Loucy (cell line): ENCODE results near the gene SDK2.

Experiments
- EZH2phosphoT487 ChIP-seq: fragments of 200-600 bp; IDR thresholded peaks from 2 replicates; pipeline ENCODE4 v1.6.1; 2018; ENCODE audit warnings: antibody characterized with exemption, mild to moderate bottlenecking, moderate library complexity, borderline replicate concordance
- TF ChIP-seq, protein P1 (sequence below): fragments of 200-600 bp; sonication (generic); conservative IDR thresholded peaks from 2 replicates; pipeline ENCODE4 v1.5.1; 2014; ENCODE audit warnings: mild to moderate bottlenecking, antibody characterized with exemption, low read length

DNA sequence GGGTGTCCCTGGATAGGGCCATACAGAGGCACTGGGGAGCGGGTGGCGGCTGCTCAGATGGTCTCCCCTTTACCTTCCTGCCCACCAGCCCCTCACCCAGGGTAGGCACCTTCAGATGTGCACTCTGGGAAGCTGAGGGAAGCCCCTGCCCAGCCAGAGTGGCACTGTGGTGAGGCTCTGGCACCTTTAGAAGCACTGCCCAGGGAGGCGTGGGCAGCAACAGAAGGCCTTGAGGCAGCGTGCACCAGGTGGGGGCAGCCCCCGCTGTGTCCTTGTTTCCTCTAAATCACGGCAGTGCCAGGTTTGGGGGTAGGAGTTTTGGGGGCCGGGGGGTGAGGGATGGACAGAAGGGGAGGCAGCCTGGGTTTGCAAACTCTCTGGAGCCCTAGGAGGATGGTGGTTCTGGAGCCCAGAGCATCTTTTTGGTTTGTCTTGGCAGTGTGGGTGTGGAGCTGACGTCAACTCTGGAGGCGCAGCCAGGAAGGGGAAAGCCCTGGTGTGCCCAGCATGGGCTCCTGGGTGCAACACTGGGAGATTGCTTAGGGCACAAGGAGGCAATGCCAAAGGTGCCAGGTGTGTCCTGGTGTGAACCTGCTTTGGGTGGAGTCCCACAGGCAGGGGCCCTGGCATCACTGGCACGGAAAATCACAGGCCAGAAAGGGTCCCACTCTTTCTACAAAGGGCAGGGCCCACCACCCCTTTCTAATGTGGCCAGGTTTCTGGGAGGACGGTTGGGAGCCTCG, 309.3 kb downstream of the SDK2 start:
- TF ChIP-seq, protein P1, sequence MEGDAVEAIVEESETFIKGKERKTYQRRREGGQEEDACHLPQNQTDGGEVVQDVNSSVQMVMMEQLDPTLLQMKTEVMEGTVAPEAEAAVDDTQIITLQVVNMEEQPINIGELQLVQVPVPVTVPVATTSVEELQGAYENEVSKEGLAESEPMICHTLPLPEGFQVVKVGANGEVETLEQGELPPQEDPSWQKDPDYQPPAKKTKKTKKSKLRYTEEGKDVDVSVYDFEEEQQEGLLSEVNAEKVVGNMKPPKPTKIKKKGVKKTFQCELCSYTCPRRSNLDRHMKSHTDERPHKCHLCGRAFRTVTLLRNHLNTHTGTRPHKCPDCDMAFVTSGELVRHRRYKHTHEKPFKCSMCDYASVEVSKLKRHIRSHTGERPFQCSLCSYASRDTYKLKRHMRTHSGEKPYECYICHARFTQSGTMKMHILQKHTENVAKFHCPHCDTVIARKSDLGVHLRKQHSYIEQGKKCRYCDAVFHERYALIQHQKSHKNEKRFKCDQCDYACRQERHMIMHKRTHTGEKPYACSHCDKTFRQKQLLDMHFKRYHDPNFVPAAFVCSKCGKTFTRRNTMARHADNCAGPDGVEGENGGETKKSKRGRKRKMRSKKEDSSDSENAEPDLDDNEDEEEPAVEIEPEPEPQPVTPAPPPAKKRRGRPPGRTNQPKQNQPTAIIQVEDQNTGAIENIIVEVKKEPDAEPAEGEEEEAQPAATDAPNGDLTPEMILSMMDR, result no peak
- TF ChIP-seq EZH2phosphoT487, result no peak
